ENCODE measurements around the gene CLDN17. TPM values are rescaled to one million over a fixed set of nuclear protein-coding genes. Genes with fewer than 3 reads are reported as not detected.

The CLDN17 gene
- total RNA-seq, 4 donors from 2014 or later: 0.19 TPM; not detected in 3

GRCh38 chr21:30200000-30200399 is 33.4 kb upstream of the CLDN17 start:
- DNase-seq (ENCODE audit: low spot score in 2 of 2): no peak
- no peak overlapping the region for H3K4me3 ChIP-seq (ENCODE audit: low read depth, poor library complexity, severe bottlenecking)
- no peak for TF ChIP-seq CTCF (IDR thresholded peaks at IDR 0.05)
- no peak for TF ChIP-seq POLR2A (IDR thresholded peaks at IDR 0.05)
- 48 to 51% methylated on average over 2 of the region's 2 CpGs for WGBS, 2 donors
- intact Hi-C loops (cut with DNase I; ENCODE audit: low total_unique reads): loop anchor here (10.0 kb wide), 1 partner anchor 155 kb away; no protein-coding TSS in a partner anchor

- DNase-seq (ENCODE audit: low spot score in 2 of 2): no peak
- no peak overlapping the region for H3K4me3 ChIP-seq (ENCODE audit: low read depth, poor library complexity, severe bottlenecking)
- 61 to 66% methylated on average over 2 of the region's 2 CpGs for WGBS, 2 donors
- intact Hi-C loops (cut with DNase I; ENCODE audit: low total_unique reads): loop anchor here (10.0 kb wide), 1 partner anchor 150 kb away; no protein-coding TSS in a partner anchor
- TF ChIP-seq CTCF (IDR thresholded peaks at IDR 0.05): no peak
- TF ChIP-seq POLR2A (IDR thresholded peaks at IDR 0.05): no peak
Observed at GRCh38 chr21:30194701-30195299, 28.2 kb upstream of the CLDN17 start.

GRCh38 chr21:30193201-30193600 is 26.6 kb upstream of the CLDN17 start:
- TF ChIP-seq CTCF (IDR thresholded peaks at IDR 0.05) (no peak), POLR2A (IDR thresholded peaks at IDR 0.05) (no peak)
- DNase-seq (ENCODE audit: low spot score in 2 of 2): no peak
- WGBS, 2 donors: 78 to 94% methylated on average over 2 of the region's 2 CpGs
- H3K4me3 ChIP-seq (ENCODE audit: low read depth, poor library complexity, severe bottlenecking): no peak overlapping the region
- intact Hi-C loops (cut with DNase I; ENCODE audit: low total_unique reads): loop anchor here (10.0 kb wide), 1 partner anchor 148 kb away; no protein-coding TSS in a partner anchor

- H3K4me3 ChIP-seq (ENCODE audit: low read depth, poor library complexity, severe bottlenecking): no peak overlapping the region
- no peak for DNase-seq (ENCODE audit: low spot score in 2 of 2)
- intact Hi-C loops (cut with DNase I; ENCODE audit: low total_unique reads): loop anchor here (10.0 kb wide), 1 partner anchor 146 kb away; no protein-coding TSS in a partner anchor
- TF ChIP-seq POLR2A (IDR thresholded peaks at IDR 0.05) (no peak), CTCF (IDR thresholded peaks at IDR 0.05) (no peak)
- 76 to 83% methylated on average over 7 of the region's 7 CpGs for WGBS, 2 donors
Observed at GRCh38 chr21:30190554-30190953, 23.9 kb upstream of the CLDN17 start.

GRCh38 chr21:30189773-30190172 is 23.2 kb upstream of the CLDN17 start:
- DNase-seq (ENCODE audit: low spot score in 2 of 2): no peak
- WGBS, 2 donors: 83 to 86% methylated on average over 3 of the region's 3 CpGs
- intact Hi-C loops (cut with DNase I; ENCODE audit: low total_unique reads): loop anchor here (10.0 kb wide), 1 partner anchor 145 kb away; no protein-coding TSS in a partner anchor
- H3K4me3 ChIP-seq (ENCODE audit: low read depth, poor library complexity, severe bottlenecking): no peak overlapping the region
- no peak for TF ChIP-seq CTCF (IDR thresholded peaks at IDR 0.05)
- TF ChIP-seq POLR2A (IDR thresholded peaks at IDR 0.05): no peak

- WGBS, 2 donors: 94 to 95% methylated on average over 2 of the region's 2 CpGs
- intact Hi-C loops (cut with DNase I; ENCODE audit: low total_unique reads): no loop called here
- no peak for DNase-seq (ENCODE audit: low spot score in 2 of 2)
- TF ChIP-seq CTCF (IDR thresholded peaks at IDR 0.05): no peak
- no peak for TF ChIP-seq POLR2A (IDR thresholded peaks at IDR 0.05)
- H3K4me3 ChIP-seq (ENCODE audit: low read depth, poor library complexity, severe bottlenecking): no peak overlapping the region
Observed at GRCh38 chr21:30186242-30186641, 19.6 kb upstream of the CLDN17 start.

Data from lower leg skin (tissue), 4 donors.